ENCODE measurements around the gene TMEM203.

TMEM203 gene

DNA sequence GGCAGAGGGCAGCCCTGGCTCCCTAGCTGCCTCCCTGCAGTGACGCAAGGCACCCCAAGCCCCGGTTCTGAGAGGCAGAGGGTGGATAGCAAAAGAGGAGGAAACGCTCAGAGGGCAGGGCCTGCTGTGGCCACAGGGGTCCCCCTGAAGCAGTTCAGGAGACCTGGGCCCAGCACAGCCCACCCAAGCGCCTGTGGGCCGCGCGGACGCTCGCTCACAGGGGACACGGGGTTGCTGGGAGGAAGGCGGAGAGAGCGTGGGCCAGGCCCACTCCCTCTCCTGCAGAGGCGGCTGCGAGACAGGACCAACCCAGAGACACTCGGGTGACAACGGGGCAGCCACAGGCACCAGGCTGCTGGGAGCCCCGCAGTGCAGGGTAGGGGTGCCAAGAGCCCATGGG is 25.7 kb downstream of the TMEM203 start:
- DNase-seq (ENCODE audit: low spot score), result no peak

DNA sequence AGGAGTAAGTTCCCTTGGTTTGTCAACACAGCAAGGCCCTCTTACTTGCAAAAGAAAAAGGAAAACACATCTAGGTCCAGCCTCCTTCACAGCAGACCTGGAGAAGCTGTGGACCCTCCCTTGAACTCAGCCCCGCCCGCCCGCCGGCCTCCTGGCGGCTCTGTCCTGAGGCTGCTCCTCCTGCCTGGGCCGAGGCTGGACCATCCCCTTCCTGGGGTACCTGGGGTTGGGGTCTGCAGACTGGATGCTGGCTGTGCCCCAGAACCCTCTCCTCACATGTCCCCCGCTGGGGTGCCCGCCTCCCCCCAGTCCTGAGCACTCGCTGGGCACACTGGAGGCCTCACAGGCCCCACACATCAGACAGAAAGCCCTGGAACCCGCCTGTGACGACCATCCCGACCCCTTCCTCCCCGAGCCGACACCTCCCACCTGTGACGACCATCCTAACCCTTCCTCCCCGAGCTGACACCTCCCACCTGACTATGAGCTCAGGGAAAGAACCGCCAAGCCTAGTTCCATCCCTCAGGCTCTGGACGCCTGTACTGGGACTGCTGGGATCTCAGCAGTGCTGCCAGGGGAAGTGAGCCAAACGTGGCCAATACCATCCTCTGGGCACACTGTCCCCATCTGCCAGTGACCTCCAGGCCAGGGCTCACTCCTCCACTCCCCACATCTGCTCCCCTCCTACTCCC is 26.4 kb downstream of the TMEM203 start:
- no peak for DNase-seq (ENCODE audit: low spot score)

DNA sequence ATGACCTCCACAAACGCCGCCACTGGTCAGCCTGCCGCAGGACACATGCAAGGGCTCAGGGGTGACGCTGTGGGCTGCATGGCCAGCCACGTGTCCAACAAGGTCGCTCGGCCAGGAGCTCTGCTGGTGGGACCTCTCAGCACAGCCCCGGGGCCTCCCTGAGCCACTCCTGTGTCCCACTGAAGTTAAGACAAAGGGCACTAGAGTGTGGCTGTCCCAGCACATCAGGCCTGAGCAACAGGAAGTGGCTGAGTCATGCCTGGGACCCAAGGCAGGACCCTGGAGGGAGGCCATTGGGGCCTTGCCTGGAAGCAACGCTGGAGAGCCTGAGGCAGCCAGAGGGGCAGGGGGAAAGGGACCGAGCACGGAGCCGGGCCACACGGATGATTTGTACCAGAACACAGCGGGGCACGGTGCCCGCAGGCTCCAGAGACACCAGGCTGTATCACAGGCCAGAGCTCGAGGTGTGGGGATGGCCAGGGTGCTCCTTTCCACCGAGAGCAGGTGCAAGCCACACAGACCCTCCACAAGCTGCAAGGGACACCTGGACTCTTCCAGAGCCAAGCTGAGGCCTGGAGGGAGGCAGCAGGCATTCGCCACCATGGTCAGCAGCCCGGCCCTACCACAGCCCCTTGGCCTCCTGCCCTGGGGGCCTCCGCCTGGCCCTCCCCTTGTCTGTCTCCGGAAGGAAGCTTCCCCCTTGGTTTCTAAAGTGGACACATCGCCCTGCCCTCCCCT is 27.1 kb downstream of the TMEM203 start:
- peak; percentile 44 for DNase-seq (ENCODE audit: low spot score)

DNA sequence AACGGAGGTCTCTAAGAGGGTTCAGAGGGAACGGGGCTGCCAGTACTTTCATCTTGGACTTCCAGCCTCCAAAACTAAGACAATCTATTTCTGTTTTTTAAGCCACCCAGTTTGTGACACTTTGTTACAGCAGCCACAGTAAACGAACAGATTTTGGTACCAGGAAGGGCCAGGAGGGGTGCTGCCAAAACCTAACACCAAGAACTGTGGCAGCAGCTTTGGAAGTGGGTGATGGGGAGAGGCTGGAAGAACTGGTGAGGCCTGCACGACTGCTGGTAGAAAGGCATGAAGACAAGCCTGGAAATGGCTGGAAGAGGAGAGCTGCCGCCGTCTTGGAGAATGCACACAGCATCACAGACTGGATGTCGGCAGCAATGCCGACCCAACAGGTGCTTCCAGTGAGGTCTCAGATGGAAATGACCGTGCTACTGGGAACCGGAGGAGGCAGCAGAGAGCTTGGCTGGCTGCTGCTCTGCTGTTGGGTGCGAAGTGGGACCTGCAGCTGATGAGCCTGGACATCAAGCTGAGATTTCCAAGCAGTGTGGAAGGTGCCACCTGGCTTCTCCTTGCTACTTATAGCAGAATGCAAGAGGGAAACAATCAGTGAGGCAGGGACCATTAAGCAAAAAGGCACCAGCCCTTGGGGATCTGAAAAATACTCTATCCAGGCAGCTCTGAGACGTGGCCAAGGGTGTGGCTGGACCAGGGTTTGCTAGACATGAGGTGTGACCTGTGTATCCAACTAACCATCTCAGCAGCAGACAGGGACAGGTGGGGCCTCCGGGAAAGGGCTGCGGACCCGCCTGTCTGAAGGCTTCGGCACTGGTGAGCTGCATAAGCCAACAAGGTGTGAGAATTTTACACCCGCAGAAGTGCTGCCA is 28.9 kb downstream of the TMEM203 start:
- DNase-seq (ENCODE audit: low spot score), result peak; percentile 52

DNA sequence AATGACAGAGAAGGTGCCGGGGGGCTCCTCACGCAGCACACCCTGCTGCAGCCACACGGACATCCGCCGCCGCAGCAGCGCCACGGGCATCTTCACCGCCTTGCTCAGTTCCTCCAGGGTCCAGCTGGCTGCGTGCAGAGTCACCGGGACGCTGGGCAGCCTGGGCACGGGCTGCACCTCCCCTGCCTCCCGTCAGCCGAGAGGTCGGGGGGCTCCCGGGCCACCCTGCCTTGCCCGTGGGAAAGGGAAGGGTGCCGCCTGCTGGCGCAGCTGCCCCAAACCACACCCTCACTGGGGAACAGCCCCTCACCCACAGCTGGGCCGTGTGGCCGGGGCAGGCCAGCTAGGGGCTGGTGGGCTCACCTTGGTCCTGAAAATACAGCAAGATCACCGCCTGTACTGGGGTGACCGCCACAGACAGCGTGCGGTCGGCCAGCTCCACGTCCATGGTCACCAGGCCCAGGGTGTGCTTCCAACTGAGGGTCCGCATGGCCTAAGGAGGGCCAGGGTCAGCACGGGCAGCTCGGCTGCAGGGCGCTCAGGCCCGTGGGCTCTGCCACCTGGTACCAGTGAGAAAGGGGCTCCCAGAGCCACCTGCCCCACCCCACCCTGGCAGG is 30.0 kb downstream of the TMEM203 start:
- no peak for DNase-seq (ENCODE audit: low spot score)

DNA sequence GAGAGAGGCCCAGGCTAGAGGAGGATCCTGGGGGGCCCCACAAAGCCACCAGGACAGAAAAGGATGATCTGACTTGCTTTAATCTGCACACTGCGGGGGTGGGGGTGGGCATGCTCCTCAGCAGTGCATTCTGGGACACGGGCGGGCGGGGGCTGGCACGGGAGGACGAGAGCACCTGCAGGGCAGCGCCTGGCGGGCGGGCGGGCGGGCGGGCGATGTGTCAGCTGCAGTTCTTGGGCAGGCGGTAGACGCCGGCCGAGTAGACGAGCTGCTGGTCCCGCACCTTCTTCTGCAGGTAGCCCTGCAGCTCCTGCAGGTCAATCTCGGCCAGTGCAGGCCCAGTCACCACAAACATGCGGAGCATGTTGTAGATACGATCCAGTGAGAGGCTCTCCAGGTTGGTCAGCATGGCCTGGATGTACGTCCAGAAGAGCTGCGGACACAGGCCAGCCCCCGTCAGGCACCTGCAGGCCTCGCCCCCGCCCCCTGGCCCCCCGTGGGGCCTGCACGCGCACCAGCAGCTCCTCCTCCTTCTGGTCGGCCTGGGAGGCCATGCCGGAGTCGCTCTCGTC is 30.6 kb downstream of the TMEM203 start:
- DNase-seq (ENCODE audit: low spot score), result peak; percentile 41

DNA sequence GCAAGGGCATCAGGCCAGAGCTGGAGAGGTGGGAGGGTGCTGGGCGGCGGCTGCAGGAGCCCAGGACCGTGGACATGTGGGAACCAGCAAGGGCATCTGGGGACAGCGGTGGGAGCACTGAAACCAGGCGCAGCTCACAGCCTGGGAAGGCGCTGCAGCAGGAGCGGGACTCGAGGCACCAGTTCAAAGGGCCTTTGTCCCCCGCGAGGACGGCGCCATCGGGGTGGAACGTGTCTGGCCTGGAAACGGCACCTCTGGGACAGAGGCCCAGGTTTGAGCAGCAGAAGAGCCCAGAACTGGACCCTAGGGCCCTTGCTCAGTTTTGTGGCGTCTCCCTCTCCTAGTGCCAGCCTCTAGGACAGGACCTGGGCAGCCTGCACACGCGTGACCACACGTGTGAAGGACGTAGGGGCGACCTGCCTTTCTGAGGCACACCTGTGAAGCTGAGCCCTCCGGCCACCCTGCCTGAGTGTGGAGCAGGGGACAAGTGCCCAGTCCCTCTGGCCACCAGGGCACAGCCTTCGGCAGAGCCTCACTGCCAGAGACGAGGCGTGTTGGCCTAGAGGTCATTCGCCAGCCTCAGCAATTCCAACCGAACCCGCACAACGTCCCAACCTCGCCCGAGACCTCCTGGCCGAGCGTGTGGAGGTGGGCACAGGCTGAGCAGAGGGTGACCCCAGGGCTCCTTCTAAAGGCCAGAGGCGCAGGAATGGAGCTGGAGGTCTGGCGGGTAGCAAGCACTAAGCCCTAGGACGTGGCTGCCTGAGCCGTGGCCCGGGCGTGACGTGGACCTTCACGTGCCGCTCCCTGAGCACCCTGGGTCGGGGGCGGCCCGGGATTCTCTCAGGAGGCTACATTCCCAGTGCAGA is 31.4 kb downstream of the TMEM203 start:
- no peak for DNase-seq (ENCODE audit: low spot score)

DNA sequence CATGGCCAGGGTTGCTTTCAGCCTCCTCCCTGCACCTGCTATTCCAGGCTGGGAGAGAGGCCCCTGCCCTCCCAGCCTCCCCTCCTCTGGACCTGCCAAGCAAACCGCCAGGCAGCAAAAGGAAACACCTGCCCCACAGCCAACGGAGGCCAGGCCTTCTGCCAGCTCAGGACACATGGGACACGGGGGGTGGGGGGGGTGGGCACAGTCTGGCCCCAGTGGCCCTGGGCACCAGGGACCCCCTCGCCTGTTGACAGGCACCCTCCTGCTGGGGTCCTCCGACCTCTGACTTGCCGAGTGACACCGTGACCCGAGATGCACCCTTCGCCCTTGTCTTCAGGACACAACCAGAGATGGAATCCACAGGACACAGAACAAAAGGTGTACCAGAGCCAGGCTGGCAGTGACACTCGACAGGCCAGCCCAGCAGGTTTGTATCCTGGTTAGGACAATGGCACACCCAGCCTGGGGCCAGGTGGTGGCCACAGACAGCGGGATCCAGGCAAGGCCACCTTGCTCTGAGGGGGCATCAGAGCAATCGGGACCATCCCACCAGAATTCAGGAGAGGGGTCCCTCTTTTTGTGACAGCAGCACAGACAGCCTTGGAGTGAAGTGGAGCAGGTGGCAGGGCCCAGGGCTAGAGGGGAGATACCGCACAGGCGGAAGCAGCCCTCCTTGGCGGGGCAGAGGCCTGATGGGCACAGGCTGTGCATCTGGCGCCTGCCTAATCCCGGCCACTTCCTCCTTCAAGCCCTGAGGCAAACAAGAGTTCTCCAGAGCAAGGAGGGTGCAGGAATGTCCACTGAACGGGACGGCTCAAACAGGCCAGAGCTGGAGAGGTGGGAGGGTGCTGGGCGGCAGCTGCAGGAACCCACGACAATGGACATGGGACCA is 32.3 kb downstream of the TMEM203 start:
- no peak for DNase-seq (ENCODE audit: low spot score)

DNA sequence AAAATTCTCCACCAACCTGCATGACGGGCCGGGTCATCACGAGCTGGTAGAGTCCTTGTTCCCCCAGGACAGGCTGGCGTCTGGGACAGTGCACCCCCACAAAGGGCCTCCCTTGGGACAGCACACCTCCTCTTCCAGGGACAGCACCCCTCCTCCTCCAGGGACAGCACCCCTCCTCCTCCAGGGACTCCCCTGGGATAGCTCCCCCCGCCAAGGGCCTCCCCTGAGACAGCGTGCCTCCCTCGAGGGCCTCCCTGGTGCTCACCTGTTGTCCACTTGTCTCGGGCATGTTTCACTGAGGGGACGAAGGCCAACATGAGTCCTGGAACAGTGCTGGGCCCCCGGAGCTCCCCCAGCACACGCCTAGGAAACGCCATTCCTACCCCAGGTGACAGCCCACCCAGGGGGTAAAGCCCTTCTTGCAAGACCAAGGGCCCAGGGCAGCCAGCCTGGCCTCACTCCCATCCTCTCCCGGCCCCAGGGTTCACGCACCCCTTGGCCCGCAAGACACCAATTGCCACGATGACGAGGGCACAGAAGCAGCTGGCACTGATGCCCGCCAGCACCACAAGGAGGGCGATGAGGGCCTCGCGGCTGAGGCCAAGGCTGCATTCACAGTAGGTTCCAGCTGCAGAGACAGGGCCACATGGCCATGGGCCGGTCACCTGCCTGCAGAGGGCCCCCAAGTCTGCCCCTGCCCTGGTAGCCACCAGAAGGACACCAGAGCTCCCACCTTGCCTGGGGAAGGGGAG is 34.1 kb downstream of the TMEM203 start:
- DNase-seq (ENCODE audit: low spot score), result no peak

DNA sequence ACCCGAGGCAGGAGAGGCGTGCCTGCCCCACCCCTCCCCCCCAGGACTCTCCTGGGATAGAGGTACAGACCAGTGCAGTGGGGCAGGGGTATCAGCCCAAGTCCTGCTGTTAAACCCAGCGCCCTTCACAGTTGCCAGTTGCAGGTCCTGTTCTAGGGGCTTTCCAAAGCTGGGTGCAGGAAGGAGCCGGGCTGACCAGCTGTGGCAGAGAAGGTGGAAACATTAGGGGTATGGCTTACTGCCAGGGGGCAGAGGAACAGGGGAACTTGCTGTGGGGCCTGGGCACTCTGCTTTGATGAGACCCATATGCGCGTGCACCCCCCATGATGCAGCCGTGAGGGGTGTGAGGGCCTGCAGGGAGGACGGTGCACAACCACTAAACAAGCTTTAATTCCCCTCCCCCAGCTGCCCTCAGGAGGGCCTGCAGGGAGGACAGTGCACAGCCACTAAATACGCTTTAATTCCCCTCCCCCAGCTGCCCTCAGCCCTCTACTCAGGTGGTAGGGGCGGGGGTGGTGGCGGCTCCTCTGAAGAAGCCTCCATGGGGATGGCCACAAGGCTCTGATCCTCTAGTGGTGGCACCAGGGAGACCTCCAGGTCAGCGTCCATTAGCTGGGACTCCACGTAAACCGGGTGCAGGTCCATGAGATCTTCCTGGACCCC is 34.8 kb downstream of the TMEM203 start:
- no peak for DNase-seq (ENCODE audit: low spot score)

DNA sequence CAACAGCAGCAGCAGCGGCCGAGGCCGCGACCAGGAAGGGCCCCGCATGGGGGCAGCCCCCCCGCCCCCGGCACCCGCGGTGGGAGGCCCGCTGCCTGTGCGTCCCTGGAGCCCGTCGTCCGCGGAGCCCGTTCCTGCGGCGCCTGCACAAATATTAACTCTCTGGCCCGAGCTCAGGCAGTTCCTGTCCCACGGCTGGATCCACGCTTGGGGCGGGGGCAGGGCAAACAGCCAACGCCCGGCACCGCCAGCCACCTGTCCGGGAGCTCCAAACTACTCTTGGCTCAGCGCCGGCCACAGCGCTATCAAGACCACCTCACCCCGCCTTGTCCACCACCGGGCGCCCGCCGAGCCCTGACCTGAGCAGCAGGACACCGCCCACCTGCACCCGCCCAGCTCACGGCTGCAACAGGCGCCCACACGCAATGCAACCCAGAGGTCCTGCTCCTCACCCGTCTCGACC is 35.5 kb downstream of the TMEM203 start, which contains the start of gene LRRC26:
TSS of gene LRRC26 (minus strand) at position 156 of the 463 bp plus-strand sequence. CDS start at position 48, 108 bp downstream.
- DNase-seq (ENCODE audit: low spot score), result no peak

DNA sequence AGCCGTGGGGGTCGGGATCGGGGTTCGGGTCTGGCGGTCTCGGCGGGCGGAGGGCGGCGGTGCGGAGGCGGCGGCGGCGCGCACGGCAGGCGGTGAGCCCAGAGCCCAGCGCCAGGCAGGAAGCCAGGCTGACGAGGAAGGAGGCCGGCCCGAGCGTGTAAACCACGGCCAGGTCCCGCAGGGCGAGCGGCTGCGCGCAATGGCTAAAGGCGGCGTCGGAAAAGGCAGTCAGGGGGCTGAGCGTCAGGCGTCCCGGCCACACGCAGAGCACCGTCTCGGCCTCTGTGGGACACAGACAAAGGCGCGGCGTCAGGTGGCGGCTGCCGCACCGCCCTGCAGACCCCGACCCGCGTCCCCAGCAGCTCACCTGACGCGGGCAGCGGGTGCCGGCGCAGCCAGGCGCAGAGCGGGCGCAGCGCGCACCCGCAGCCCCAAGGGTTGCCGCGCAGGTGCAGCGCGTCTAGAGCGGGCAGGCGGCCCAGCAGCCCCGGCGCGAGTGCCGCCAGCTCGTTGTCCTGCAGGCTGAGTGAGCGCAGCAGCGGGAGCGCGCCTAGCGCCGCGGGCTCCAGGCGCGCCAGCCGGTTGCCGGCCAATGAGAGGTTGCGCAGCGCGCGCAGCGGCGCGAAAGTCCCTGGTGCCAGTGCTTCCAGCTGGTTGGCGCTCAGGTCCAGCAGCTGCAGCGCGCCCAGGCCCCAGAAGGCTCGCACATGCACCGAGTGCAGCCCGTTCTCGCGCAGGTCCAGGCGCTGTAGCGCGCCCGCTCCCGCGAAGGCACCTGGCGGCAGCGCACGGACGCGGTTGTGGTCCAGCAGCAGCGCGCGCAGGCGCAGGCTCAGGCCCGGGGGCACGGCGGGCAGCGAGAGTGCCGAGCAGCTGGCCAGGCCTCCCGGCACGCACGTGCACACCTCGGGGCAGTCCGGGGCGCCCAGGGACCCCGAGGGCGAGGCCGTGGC is 36.3 kb downstream of the TMEM203 start:
- peak; percentile 64 for DNase-seq (ENCODE audit: low spot score)

DNA sequence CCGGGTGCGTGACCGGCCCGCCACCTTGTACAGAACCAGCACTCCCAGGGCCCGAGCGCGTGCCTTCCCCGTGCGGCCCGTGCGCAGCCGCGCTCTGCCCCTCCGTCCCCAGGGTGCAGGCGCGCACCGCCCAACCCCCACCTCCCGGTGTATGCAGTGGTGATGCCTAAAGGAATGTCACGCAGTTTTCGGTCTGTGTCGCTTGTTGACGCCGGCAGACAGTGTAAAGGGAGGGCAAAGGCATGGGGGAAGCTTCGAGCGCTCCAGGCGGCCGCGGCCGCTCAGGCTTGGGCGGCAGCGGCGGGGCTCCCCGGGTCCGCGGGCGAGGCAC is 36.9 kb downstream of the TMEM203 start:
- DNase-seq (ENCODE audit: low spot score), result no peak

DNA sequence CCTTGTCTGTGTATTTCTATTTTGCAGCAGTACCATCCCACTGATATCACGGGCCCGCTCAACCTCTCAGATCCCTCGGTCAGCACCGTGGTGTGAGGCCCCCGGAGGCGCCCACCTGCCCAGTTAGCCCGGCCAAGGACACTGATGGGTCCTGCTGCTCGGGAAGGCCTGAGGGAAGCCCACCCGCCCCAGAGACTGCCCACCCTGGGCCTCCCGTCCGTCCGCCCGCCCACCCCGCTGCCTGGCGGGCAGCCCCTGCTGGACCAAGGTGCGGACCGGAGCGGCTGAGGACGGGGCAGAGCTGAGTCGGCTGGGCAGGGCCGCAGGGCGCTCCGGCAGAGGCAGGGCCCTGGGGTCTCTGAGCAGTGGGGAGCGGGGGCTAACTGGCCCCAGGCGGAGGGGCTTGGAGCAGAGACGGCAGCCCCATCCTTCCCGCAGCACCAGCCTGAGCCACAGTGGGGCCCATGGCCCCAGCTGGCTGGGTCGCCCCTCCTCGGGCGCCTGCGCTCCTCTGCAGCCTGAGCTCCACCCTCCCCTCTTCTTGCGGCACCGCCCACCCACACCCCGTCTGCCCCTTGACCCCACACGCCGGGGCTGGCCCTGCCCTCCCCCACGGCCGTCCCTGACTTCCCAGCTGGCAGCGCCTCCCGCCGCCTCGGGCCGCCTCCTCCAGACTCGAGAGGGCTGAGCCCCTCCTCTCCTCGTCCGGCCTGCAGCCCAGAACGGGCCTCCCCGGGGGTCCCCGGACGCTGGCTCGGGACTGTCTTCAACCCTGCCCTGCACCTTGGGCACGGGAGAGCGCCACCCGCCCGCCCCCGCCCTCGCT is 37.5 kb downstream of the TMEM203 start:
- no peak for DNase-seq (ENCODE audit: low spot score)

DNA sequence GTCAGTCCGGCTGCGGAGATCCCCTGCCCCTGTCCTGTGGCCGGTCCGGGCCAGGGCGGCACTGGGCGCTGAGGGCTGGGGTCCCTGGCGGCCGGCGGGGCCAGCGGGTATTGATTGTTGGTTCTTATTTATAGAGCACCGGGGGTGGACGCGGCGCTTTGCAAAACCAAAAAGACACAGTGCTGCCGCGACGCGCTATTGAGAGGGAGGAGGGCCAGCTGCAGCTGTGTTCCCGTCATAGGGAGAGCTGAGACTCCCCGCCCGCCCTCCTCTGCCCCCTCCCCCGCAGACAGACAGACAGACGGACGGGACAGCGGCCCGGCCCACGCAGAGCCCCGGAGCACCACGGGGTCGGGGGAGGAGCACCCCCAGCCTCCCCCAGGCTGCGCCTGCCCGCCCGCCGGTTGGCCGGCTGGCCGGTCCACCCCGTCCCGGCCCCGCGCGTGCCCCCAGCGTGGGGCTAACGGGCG is 38.1 kb downstream of the TMEM203 start:
- DNase-seq (ENCODE audit: low spot score), result no peak
